Retinal pigment epithelial cell (primary cell): ENCODE data around the gene ZNF324B.

Source experiments
- DNase-seq: peaks from one replicate; pipeline ENCODE4 v3.0.0-alpha.2; 2010; ENCODE audit warnings: low read depth
- H3K4me3 ChIP-seq: 2 replicates; pipeline ENCODE4 v1.5.1; 2011; ENCODE audit warnings: mild to moderate bottlenecking, low read length, control low read depth, moderate library complexity
- CTCF ChIP-seq: conservative IDR thresholded peaks from 2 replicates; pipeline ENCODE4 v1.5.1; 2011; ENCODE audit warnings: low read depth, low read length, control low read depth, inconsistent platforms

Gene ZNF324B

GRCh38 chr19:58409010-58409790 is 42.2 kb upstream of the ZNF324B start:
- no peak for DNase-seq
- no peak for TF ChIP-seq CTCF
- peak overlapping the region; percentile 88 for H3K4me3 ChIP-seq

GRCh38 chr19:58416604-58417003 is 34.8 kb upstream of the ZNF324B start:
- no peak for DNase-seq
- H3K4me3 ChIP-seq = no peak overlapping the region
- TF ChIP-seq CTCF = no peak

GRCh38 chr19:58417071-58417470 is 34.4 kb upstream of the ZNF324B start:
- no peak for DNase-seq
- no peak for TF ChIP-seq CTCF
- no peak overlapping the region for H3K4me3 ChIP-seq

GRCh38 chr19:58428617-58429016 is 22.8 kb upstream of the ZNF324B start:
- H3K4me3 ChIP-seq = no peak overlapping the region
- no peak for TF ChIP-seq CTCF
- no peak for DNase-seq

GRCh38 chr19:58429745-58430144 is 21.7 kb upstream of the ZNF324B start:
- TF ChIP-seq CTCF = no peak
- H3K4me3 ChIP-seq = no peak overlapping the region
- DNase-seq = no peak

- H3K4me3 ChIP-seq = no peak overlapping the region
- no peak for DNase-seq
- TF ChIP-seq CTCF = no peak
These were observed 17.2 kb upstream of the ZNF324B start for GRCh38 chr19:58434217-58434616.
